ENCODE data around the gene PGD.

DNA sequence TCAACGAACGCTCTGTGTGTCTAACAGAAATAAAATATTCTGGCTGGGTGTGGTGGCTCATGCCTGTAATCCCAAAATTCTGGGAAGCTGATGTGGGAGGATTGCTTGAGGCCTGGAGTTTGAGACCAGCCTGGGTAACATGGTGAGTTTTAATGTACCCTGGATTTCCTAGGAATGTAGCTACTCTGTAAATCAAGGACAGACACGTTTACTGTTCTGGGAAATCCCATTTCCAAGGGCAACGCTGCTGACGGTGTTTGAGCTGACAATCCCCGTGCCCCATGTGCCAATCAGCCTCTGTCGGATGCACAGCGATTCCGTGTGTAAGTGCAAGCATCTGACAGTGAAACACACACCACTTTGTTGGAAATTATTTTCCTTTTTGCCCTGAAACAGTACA is 59.0 kb downstream of the PGD start:
- no peak for TF ChIP-seq POLR2A (IDR thresholded peaks at IDR 0.05)
- no peak for TF ChIP-seq CTCF (IDR thresholded peaks at IDR 0.05)

All from gastroesophageal sphincter (tissue), 3 donors.